Astrocyte (in vitro differentiated cells and primary cell): ENCODE measurements around the gene ATG4A. TPM values are rescaled to one million over a fixed set of nuclear protein-coding genes. Genes with fewer than 3 reads are reported as not detected.
A peak's percentile ranks its signal among the peaks of the same experiment; 100 is the strongest.

Source experiments
- DNase-seq: peaks from one replicate; pipeline ENCODE4 v3.0.0-alpha.2; 2010; ENCODE audit warnings: low read depth
- FAIRE-seq: peaks from 2 replicates; lab custom pipeline; 2011; peaks lifted over from hg19 to GRCh38; lab: Jason Lieb, UNC
- H2AFZ ChIP-seq: 2 replicates; pipeline ENCODE4 v1.6.0; 2012; ENCODE audit warnings: low read depth, low read length, inconsistent platforms
- H3K27ac ChIP-seq: 2 replicates; pipeline ENCODE4 v1.5.1; 2011; ENCODE audit warnings: low read depth, low read length, inconsistent platforms
- H3K27me3 ChIP-seq: 2 replicates; pipeline ENCODE4 v1.6.0; 2011; ENCODE audit warnings: low read length, inconsistent platforms; ENCODE audit not compliant: insufficient read depth
- H3K36me3 ChIP-seq: 2 replicates; pipeline ENCODE4 v1.5.1; 2011; ENCODE audit warnings: low read length, inconsistent platforms; ENCODE audit not compliant: insufficient read depth
- H3K4me1 ChIP-seq: 2 replicates; pipeline ENCODE4 v1.5.1; 2011; ENCODE audit warnings: low read length, inconsistent platforms; ENCODE audit not compliant: insufficient read depth
- H3K4me2 ChIP-seq: 2 replicates; pipeline ENCODE4 v1.6.0; 2012; ENCODE audit warnings: low read length, inconsistent platforms
- H3K4me3 ChIP-seq: 2 replicates; pipeline ENCODE4 v1.5.1; 2011; ENCODE audit warnings: low read depth, mild to moderate bottlenecking, low read length, inconsistent platforms; ENCODE audit not compliant: insufficient read depth
- H3K79me2 ChIP-seq: 2 replicates; pipeline ENCODE4 v1.6.0; 2012; ENCODE audit warnings: mild to moderate bottlenecking, low read length, inconsistent platforms; ENCODE audit not compliant: insufficient read depth
- H3K9ac ChIP-seq: 2 replicates; pipeline ENCODE4 v1.6.0; 2012; ENCODE audit warnings: mild to moderate bottlenecking, low read length, inconsistent platforms
- H3K9me3 ChIP-seq: 2 replicates; pipeline ENCODE4 v1.5.1; 2012; ENCODE audit warnings: low read depth, mild to moderate bottlenecking, low read length, inconsistent platforms; ENCODE audit not compliant: insufficient read depth
- H4K20me1 ChIP-seq: 2 replicates; pipeline ENCODE4 v1.6.0; 2012; ENCODE audit warnings: low read length, inconsistent platforms; ENCODE audit not compliant: insufficient read depth
- H3K27ac Mint-ChIP-seq: one replicate; pipeline ENCODE4 v1.8.0; 2021; ENCODE audit warnings: mild to moderate bottlenecking, mixed read lengths; ENCODE audit not compliant: unreplicated experiment
- H3K27me3 Mint-ChIP-seq: one replicate; pipeline ENCODE4 v1.8.0; 2021; ENCODE audit warnings: low read depth, mixed read lengths; ENCODE audit not compliant: unreplicated experiment
- H3K36me3 Mint-ChIP-seq: one replicate; pipeline ENCODE4 v1.8.0; 2021; ENCODE audit warnings: low read depth, mixed read lengths; ENCODE audit not compliant: unreplicated experiment
- H3K4me1 Mint-ChIP-seq: one replicate; pipeline ENCODE4 v1.8.0; 2021; ENCODE audit warnings: low read depth, mixed read lengths; ENCODE audit not compliant: unreplicated experiment
- H3K4me3 Mint-ChIP-seq: one replicate; pipeline ENCODE4 v1.8.0; 2021; ENCODE audit warnings: mild to moderate bottlenecking, moderate library complexity, mixed read lengths; ENCODE audit not compliant: unreplicated experiment
- H3K9me3 Mint-ChIP-seq: one replicate; pipeline ENCODE4 v1.8.0; 2021; ENCODE audit warnings: mild to moderate bottlenecking, mixed read lengths; ENCODE audit not compliant: unreplicated experiment
- CTCF ChIP-seq: IDR thresholded peaks from 2 replicates; pipeline ENCODE4 v1.5.1; 2011; ENCODE audit warnings: low read depth, mild to moderate bottlenecking, inconsistent platforms, low read length, moderate library complexity; ENCODE audit not compliant: insufficient read depth
- EZH2 ChIP-seq: IDR thresholded peaks from 2 replicates; pipeline ENCODE4 v1.6.1; 2012; ENCODE audit warnings: mild to moderate bottlenecking, low read length, inconsistent platforms; ENCODE audit not compliant: insufficient read depth
- total RNA-seq: library from RNA; stranded (reverse); gene quantifications from 2 replicates; pipeline ENCODE4 v1.2.1, GENCODE V29; 2021

Gene ATG4A
- total RNA-seq, 1 donor from 2014 or later, result 10.7 TPM

GRCh38 chrX:108148524-108148923 lies 56.9 kb downstream of the ATG4A start:
- Histone ChIP-seq H4K20me1 (no peaks in the 10 kb centered on the region), H3K79me2 (no peaks in the 10 kb centered on the region), H2AFZ (no peak overlapping the region), H3K36me3 (no peaks in the 10 kb centered on the region), H3K4me3 (no peak overlapping the region), H3K4me1 (no peaks in the 10 kb centered on the region), H3K4me2 (no peak overlapping the region), H3K9ac (no peak overlapping the region), H3K27ac (no peak overlapping the region), H3K27me3 (no peaks in the 10 kb centered on the region), H3K9me3 (no peaks in the 10 kb centered on the region)
- Mint-ChIP-seq H3K9me3 (no peaks in the 10 kb centered on the region), H3K36me3 (peaks cover 19% of the 10 kb centered on the region), H3K27me3 (no peaks in the 10 kb centered on the region), H3K27ac (no peak overlapping the region), H3K4me1 (no peaks in the 10 kb centered on the region), H3K4me3 (no peak overlapping the region)
- no peak for TF ChIP-seq EZH2
- no peak for TF ChIP-seq CTCF
- DNase-seq, result no peak
- peak; percentile 26 for FAIRE-seq

- H3K27me3 Mint-ChIP-seq, result peaks cover 2% of the 10 kb centered on the region
- H3K4me2 ChIP-seq, result no peak overlapping the region
- H3K9me3 Mint-ChIP-seq, result no peaks in the 10 kb centered on the region
- H3K9ac ChIP-seq, result no peak overlapping the region
- no peak overlapping the region for H3K27ac ChIP-seq
- no peak overlapping the region for H3K27ac Mint-ChIP-seq
- peaks cover 2% of the 10 kb centered on the region for H3K36me3 Mint-ChIP-seq
- TF ChIP-seq CTCF (no peak), EZH2 (no peak)
- no peak overlapping the region for H2AFZ ChIP-seq
- no peaks in the 10 kb centered on the region for H3K4me1 Mint-ChIP-seq
- H3K4me1 ChIP-seq, result no peaks in the 10 kb centered on the region
- FAIRE-seq (no peak), DNase-seq (no peak)
- no peak overlapping the region for H3K4me3 Mint-ChIP-seq
- no peaks in the 10 kb centered on the region for H3K79me2 ChIP-seq
- no peaks in the 10 kb centered on the region for H3K9me3 ChIP-seq
- no peaks in the 10 kb centered on the region for H4K20me1 ChIP-seq
- H3K27me3 ChIP-seq, result no peaks in the 10 kb centered on the region
- H3K36me3 ChIP-seq, result no peaks in the 10 kb centered on the region
- no peak overlapping the region for H3K4me3 ChIP-seq
Observed at GRCh38 chrX:108156082-108156481, 64.5 kb downstream of the ATG4A start.

GRCh38 chrX:108156934-108157466 lies 65.4 kb downstream of the ATG4A start:
- Mint-ChIP-seq H3K36me3 (no peaks in the 10 kb centered on the region), H3K27me3 (peaks cover 2% of the 10 kb centered on the region), H3K9me3 (no peaks in the 10 kb centered on the region), H3K4me3 (no peak overlapping the region), H3K4me1 (no peaks in the 10 kb centered on the region), H3K27ac (no peak overlapping the region)
- Histone ChIP-seq H3K4me1 (no peaks in the 10 kb centered on the region), H3K36me3 (no peaks in the 10 kb centered on the region), H3K27me3 (no peaks in the 10 kb centered on the region), H3K4me2 (no peak overlapping the region), H3K9ac (no peak overlapping the region), H2AFZ (no peak overlapping the region), H3K79me2 (no peaks in the 10 kb centered on the region), H3K4me3 (no peak overlapping the region), H4K20me1 (no peaks in the 10 kb centered on the region), H3K9me3 (no peaks in the 10 kb centered on the region), H3K27ac (no peak overlapping the region)
- DNase-seq (no peak), FAIRE-seq (no peak)
- TF ChIP-seq EZH2 (no peak), CTCF (no peak)
